PC-9 (cell line): ENCODE results near the gene MCOLN1. TPM values are rescaled to one million over a fixed set of nuclear protein-coding genes. Genes with fewer than 3 reads are reported as not detected.

ENCODE experiments used
- BruUV-seq: library from RNA; stranded (reverse); fragments of 400-500 nt; replicated peaks from 2 replicates; lab custom pipeline; 2021; lab: Mats Ljungman, UMichigan
- CTCF ChIA-PET: fragments of 300-600 bp; sonication (Branson Sonifier 250); formaldehyde crosslinking; loops from one replicate; lab custom pipeline; 2022; ENCODE audit warnings: antibody characterized with exemption; lab: Charles Lee
- POLR2A ChIA-PET: fragments of 300-600 bp; sonication (Branson Sonifier 250); formaldehyde crosslinking; loops from one replicate; lab custom pipeline; 2022; ENCODE audit warnings: antibody characterized with exemption; ENCODE audit not compliant: unreplicated experiment; lab: Charles Lee
- DNase-seq, 2 experiments: peaks; one replicate each; pipeline versions ENCODE4 v3.0.0 to v3.0.0-alpha.2; 2015 to 2022; ENCODE audit warnings: mixed read lengths in 1 of 2
- H2AFZ ChIP-seq: fragments of 200-600 bp; sonication (generic); 2 replicates; pipeline ENCODE4 v1.8.1; 2017; ENCODE audit warnings: antibody characterized with exemption
- H3F3A ChIP-seq: fragments of 200-600 bp; sonication (generic); 2 replicates; pipeline ENCODE4 v1.8.1; 2017; ENCODE audit warnings: antibody characterized with exemption, mild to moderate bottlenecking, low read depth; ENCODE audit not compliant: insufficient read depth
- H3K27ac ChIP-seq: fragments of 200-600 bp; sonication (generic); 2 replicates; pipeline ENCODE4 v1.6.1; 2016; ENCODE audit warnings: mixed run types
- H3K27me3 ChIP-seq: fragments of 200-600 bp; sonication (generic); 2 replicates; pipeline ENCODE4 v1.6.1; 2016; ENCODE audit warnings: low read depth, mixed run types; ENCODE audit not compliant: insufficient read depth
- H3K36me3 ChIP-seq: fragments of 200-600 bp; sonication (generic); 2 replicates; pipeline ENCODE4 v1.6.1; 2016; ENCODE audit warnings: low read depth, mixed run types
- H3K4me1 ChIP-seq: fragments of 200-600 bp; sonication (generic); replicated peaks from 2 replicates; pipeline ENCODE4 v1.6.1; 2016; ENCODE audit warnings: mixed run types; ENCODE audit not compliant: insufficient read depth
- H3K4me2 ChIP-seq: fragments of 200-600 bp; sonication (generic); 2 replicates; pipeline ENCODE4 v1.6.1; 2017; ENCODE audit warnings: mixed run types
- H3K4me3 ChIP-seq: fragments of 200-600 bp; sonication (generic); 2 replicates; pipeline ENCODE4 v1.6.1; 2016; ENCODE audit warnings: mixed run types
- H3K79me2 ChIP-seq: fragments of 200-600 bp; sonication (generic); 2 replicates; pipeline ENCODE4 v1.6.1; 2017; ENCODE audit warnings: low read depth, mixed run types
- H3K9me2 ChIP-seq: fragments of 200-600 bp; sonication (generic); 2 replicates; pipeline ENCODE4 v1.8.1; 2017; ENCODE audit warnings: mild to moderate bottlenecking; ENCODE audit not compliant: insufficient read depth
- H3K9me3 ChIP-seq: fragments of 200-600 bp; sonication (generic); 2 replicates; pipeline ENCODE4 v1.8.1; 2016; ENCODE audit warnings: low read depth; ENCODE audit not compliant: insufficient read depth
- H4K20me1 ChIP-seq: fragments of 200-600 bp; sonication (generic); 2 replicates; pipeline ENCODE4 v1.8.1; 2017; ENCODE audit not compliant: insufficient read depth
- CTCF ChIP-seq: fragments of 200-600 bp; sonication (generic); conservative IDR thresholded peaks from 2 replicates; pipeline ENCODE4 v1.6.1; 2017; ENCODE audit warnings: mixed run types, antibody characterized with exemption, mild to moderate bottlenecking, moderate library complexity
- EZH2 ChIP-seq: fragments of 200-600 bp; sonication (generic); IDR thresholded peaks from 2 replicates; pipeline ENCODE4 v1.8.0; 2017; ENCODE audit warnings: antibody characterized with exemption, low read depth
- intact Hi-C: fragments of 100-400 bp; cut with micrococcal nuclease; formaldehyde crosslinking; loops from one replicate; pipeline ENCODE4 v1.10.0; 2022; ENCODE audit not compliant: unreplicated experiment
- total RNA-seq: library from RNA; stranded (reverse); gene quantifications from 2 replicates; pipeline ENCODE4 v1.2.3, GENCODE V29; 2021

The MCOLN1 gene
- total RNA-seq, 1 experiment from 2014 or later = 16.0 TPM

- POLR2A ChIA-PET = no interaction called here
Measured at GRCh38 chr19:7524523-7524922, 2.1 kb downstream of the MCOLN1 start.

GRCh38 chr19:7524992-7525739, 2.7 kb downstream of the MCOLN1 start:
- Histone ChIP-seq H3K9me3 (no peaks in the 10 kb centered on the region), H3F3A (peaks cover 22% of the 10 kb centered on the region; the same call in 1 of the 2 replicates), H3K4me2 (no peak overlapping the region), H3K4me3 (no peak overlapping the region), H3K79me2 (0 out of 2 replicates have a peak, but pooled peaks cover 7% of the 10 kb centered on the region), H2AFZ (no peak overlapping the region), H3K27me3 (no peaks in the 10 kb centered on the region), H3K4me1 (peaks cover 16% of the 10 kb centered on the region), H3K9me2 (no peaks in the 10 kb centered on the region), H3K27ac (no peak overlapping the region), H4K20me1 (no peaks in the 10 kb centered on the region), H3K36me3 (no peaks in the 10 kb centered on the region)
- no TSS peak for BruUV-seq
- no peak for TF ChIP-seq EZH2
- intact Hi-C loops = no loop called here
- CTCF ChIA-PET = no interaction called here
- no peak for DNase-seq
- POLR2A ChIA-PET = interaction anchor here (0.6 kb wide), 1 partner anchor 17 kb away, joined by 6 read pairs; no protein-coding TSS in a partner anchor

More at GRCh38 chr19:7524523-7524922, 2.1 kb downstream of the MCOLN1 start:
- CTCF ChIA-PET = no interaction called here
- BruUV-seq = no TSS peak
- Histone ChIP-seq H3K9me3 (no peaks in the 10 kb centered on the region), H2AFZ (no peak overlapping the region), H3K4me3 (no peak overlapping the region), H4K20me1 (no peaks in the 10 kb centered on the region), H3K4me2 (no peak overlapping the region), H3K4me1 (peaks cover 16% of the 10 kb centered on the region), H3K36me3 (no peaks in the 10 kb centered on the region), H3K9me2 (no peaks in the 10 kb centered on the region), H3K79me2 (0 out of 2 replicates have a peak, but pooled peaks cover 7% of the 10 kb centered on the region), H3K27ac (no peak overlapping the region), H3K27me3 (no peaks in the 10 kb centered on the region), H3F3A (peaks cover 22% of the 10 kb centered on the region; the same call in 1 of the 2 replicates)
- no peak for DNase-seq
- no peak for TF ChIP-seq CTCF
- no peak for TF ChIP-seq EZH2
- intact Hi-C loops = no loop called here

- Histone ChIP-seq H3K4me3 (no peak overlapping the region), H2AFZ (no peak overlapping the region), H3K4me1 (peaks cover 16% of the 10 kb centered on the region), H3K9me3 (no peaks in the 10 kb centered on the region), H3F3A (peaks cover 15% of the 10 kb centered on the region; the same call in 1 of the 2 replicates), H4K20me1 (no peaks in the 10 kb centered on the region), H3K27ac (no peak overlapping the region), H3K27me3 (no peaks in the 10 kb centered on the region), H3K4me2 (no peak overlapping the region), H3K36me3 (no peaks in the 10 kb centered on the region), H3K9me2 (no peaks in the 10 kb centered on the region), H3K79me2 (0 out of 2 replicates have a peak, but pooled peaks cover 7% of the 10 kb centered on the region)
- ChIA-PET CTCF (no interaction called here), POLR2A (interaction anchor here (0.6 kb wide), 1 partner anchor 18 kb away, joined by 6 read pairs; no protein-coding TSS in a partner anchor)
- intact Hi-C loops = no loop called here
- DNase-seq = no peak
- TF ChIP-seq EZH2 (no peak), CTCF (no peak)
- no TSS peak for BruUV-seq
Measured at GRCh38 chr19:7526059-7526929, 3.9 kb downstream of the MCOLN1 start.
